PC-9 (cell line): ENCODE measurements around the gene OTUD4.

Source experiments
- CTCF ChIP-seq: fragments of 200-600 bp; sonication (generic); conservative IDR thresholded peaks from 2 replicates; pipeline ENCODE4 v1.6.1; 2017; ENCODE audit warnings: mixed run types, antibody characterized with exemption, mild to moderate bottlenecking, moderate library complexity
- EZH2 ChIP-seq: fragments of 200-600 bp; sonication (generic); IDR thresholded peaks from 2 replicates; pipeline ENCODE4 v1.8.0; 2017; ENCODE audit warnings: antibody characterized with exemption, low read depth

- no peak for TF ChIP-seq CTCF
- no peak for TF ChIP-seq EZH2
Observed at GRCh38 chr4:145217349-145217748, 37.0 kb upstream of the OTUD4 start.
